Astrocyte (in vitro differentiated cells and primary cell): ENCODE measurements around the gene SMARCA4.

Experiments
- CTCF ChIP-seq: IDR thresholded peaks from 2 replicates; pipeline ENCODE4 v1.5.1; 2011; ENCODE audit warnings: low read depth, mild to moderate bottlenecking, inconsistent platforms, low read length, moderate library complexity; ENCODE audit not compliant: insufficient read depth
- EZH2 ChIP-seq: IDR thresholded peaks from 2 replicates; pipeline ENCODE4 v1.6.1; 2012; ENCODE audit warnings: mild to moderate bottlenecking, low read length, inconsistent platforms; ENCODE audit not compliant: insufficient read depth

- TF ChIP-seq CTCF (no peak), EZH2 (no peak)
Measured at GRCh38 chr19:11016631-11017030, 55.8 kb downstream of the SMARCA4 start.
